Measurements from ENCODE around the gene NEO1.

The NEO1 gene

GRCh38 chr15:73308305-73308704 is 256.0 kb downstream of the NEO1 start:
- DNase-seq (ENCODE audit: low spot score): no peak

GRCh38 chr15:73313861-73314260 is 261.6 kb downstream of the NEO1 start:
- DNase-seq (ENCODE audit: low spot score): no peak

GRCh38 chr15:73317651-73318462 is 265.6 kb downstream of the NEO1 start:
- no peak for DNase-seq (ENCODE audit: low spot score)

GRCh38 chr15:73318463-73319351 is 266.4 kb downstream of the NEO1 start:
- no peak for DNase-seq (ENCODE audit: low spot score)

GRCh38 chr15:73319460-73320245 is 267.4 kb downstream of the NEO1 start:
- no peak for DNase-seq (ENCODE audit: low spot score)

- DNase-seq (ENCODE audit: low spot score): no peak
Observed at GRCh38 chr15:73320619-73321180, 268.4 kb downstream of the NEO1 start.

- DNase-seq (ENCODE audit: low spot score): no peak
Observed at GRCh38 chr15:73321496-73322450, 269.5 kb downstream of the NEO1 start.

GRCh38 chr15:73322665-73323373 is 270.6 kb downstream of the NEO1 start:
- DNase-seq (ENCODE audit: low spot score): no peak

- DNase-seq (ENCODE audit: low spot score): no peak
Observed at GRCh38 chr15:73323374-73323955, 271.2 kb downstream of the NEO1 start.

GRCh38 chr15:73323956-73324355 is 271.7 kb downstream of the NEO1 start:
- DNase-seq (ENCODE audit: low spot score): no peak

GRCh38 chr15:73324496-73325170 is 272.4 kb downstream of the NEO1 start:
- no peak for DNase-seq (ENCODE audit: low spot score)

GRCh38 chr15:73325191-73325861 is 273.1 kb downstream of the NEO1 start:
- DNase-seq (ENCODE audit: low spot score): peak; percentile 4

- DNase-seq (ENCODE audit: low spot score): no peak
Observed at GRCh38 chr15:73326157-73326556, 273.9 kb downstream of the NEO1 start.

- DNase-seq (ENCODE audit: low spot score): no peak
Observed at GRCh38 chr15:73328149-73328820, 276.0 kb downstream of the NEO1 start.

- DNase-seq (ENCODE audit: low spot score): no peak
Observed at GRCh38 chr15:73328981-73329380, 276.7 kb downstream of the NEO1 start.

GRCh38 chr15:73329501-73330200 is 277.4 kb downstream of the NEO1 start:
- no peak for DNase-seq (ENCODE audit: low spot score)
